NCI-H460 (cell line): Measurements from ENCODE around the gene TNIK. TPM values are rescaled to one million over a fixed set of nuclear protein-coding genes. Genes with fewer than 3 reads are reported as not detected.
"Not testable (repeated sequence)": the region's sequence is repeated elsewhere in the genome, so short reads cannot be mapped to it uniquely, and the experiment has no call there.

Experiments
- DNase-seq: peaks from one replicate; pipeline ENCODE4 v3.0.0-alpha.2; 2016; ENCODE audit warnings: low read depth; ENCODE audit errors: extremely low read depth
- total RNA-seq: library from RNA; depleted of rRNA; stranded (reverse); fragments of >200 nt; shearing (Covaris generic); gene quantifications from 2 replicates; pipeline ENCODE4 v1.2.3, GENCODE V29; 2014

Gene TNIK
- total RNA-seq, 1 experiment from 2014 or later = 1.1 TPM

- DNase-seq = no peak
Observed at GRCh38 chr3:171293142-171293782, 166.9 kb downstream of the TNIK start.

- DNase-seq = no peak
Observed at GRCh38 chr3:171290680-171291079, 169.5 kb downstream of the TNIK start.

GRCh38 chr3:171289291-171289690 lies 170.9 kb downstream of the TNIK start:
- no peak for DNase-seq

- not testable (repeated sequence) for DNase-seq
Observed at GRCh38 chr3:171287761-171288160, 172.4 kb downstream of the TNIK start.

- no peak for DNase-seq
Observed at GRCh38 chr3:171286580-171287249, 173.5 kb downstream of the TNIK start.

- DNase-seq = no peak
Observed at GRCh38 chr3:171285287-171285686, 174.9 kb downstream of the TNIK start.

GRCh38 chr3:171284308-171285075 lies 175.7 kb downstream of the TNIK start:
- DNase-seq = no peak

GRCh38 chr3:171283848-171284222 lies 176.4 kb downstream of the TNIK start:
- no peak for DNase-seq

- DNase-seq = no peak
Observed at GRCh38 chr3:171283183-171283847, 176.9 kb downstream of the TNIK start.

- no peak for DNase-seq
Observed at GRCh38 chr3:171282041-171282440, 178.2 kb downstream of the TNIK start.

GRCh38 chr3:171281256-171281992 lies 178.8 kb downstream of the TNIK start:
- DNase-seq = no peak

GRCh38 chr3:171279972-171280371 lies 180.2 kb downstream of the TNIK start:
- DNase-seq = no peak

GRCh38 chr3:171278299-171278590 lies 182.0 kb downstream of the TNIK start:
- DNase-seq = no peak

GRCh38 chr3:171277456-171278298 lies 182.5 kb downstream of the TNIK start:
- DNase-seq = no peak

GRCh38 chr3:171276923-171277322 lies 183.3 kb downstream of the TNIK start:
- no peak for DNase-seq

GRCh38 chr3:171274222-171274621 lies 186.0 kb downstream of the TNIK start:
- DNase-seq = no peak

GRCh38 chr3:171270541-171270940 lies 189.7 kb downstream of the TNIK start:
- no peak for DNase-seq

- DNase-seq = no peak
Observed at GRCh38 chr3:171269542-171269941, 190.7 kb downstream of the TNIK start.

GRCh38 chr3:171268677-171269076 lies 191.5 kb downstream of the TNIK start:
- DNase-seq = no peak

- DNase-seq = no peak
Observed at GRCh38 chr3:171267104-171267503, 193.1 kb downstream of the TNIK start.
